ENCODE results near the gene ADCK1. TPM values are rescaled to one million over a fixed set of nuclear protein-coding genes. Genes with fewer than 3 reads are reported as not detected.
"Not testable (repeated sequence)": the region's sequence is repeated elsewhere in the genome, so short reads cannot be mapped to it uniquely, and the experiment has no call there.

Gene ADCK1
- total RNA-seq, 4 donors from 2014 or later = 3.5 to 11.0 (median 5.5) TPM

DNA sequence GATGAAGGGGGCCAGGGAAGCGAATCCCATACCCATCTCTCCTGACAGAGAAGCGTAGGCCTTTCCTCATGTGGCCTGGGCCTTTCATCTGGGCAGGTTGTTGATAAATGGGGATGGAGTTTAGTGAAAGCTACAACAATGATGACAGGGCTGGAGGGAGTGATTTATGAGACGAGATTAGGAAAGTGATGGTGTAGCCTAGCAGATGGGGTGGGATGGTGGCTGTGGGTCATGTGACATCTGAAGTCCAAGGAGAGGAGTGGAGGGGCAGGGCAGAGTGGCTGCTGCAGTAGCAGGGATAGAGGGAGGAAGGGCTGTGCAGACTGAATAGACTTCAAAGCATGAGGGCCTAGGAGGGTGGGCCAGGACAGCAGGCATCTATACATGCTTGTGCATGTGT lies 85.5 kb downstream of the ADCK1 start:
- Histone ChIP-seq H3K36me3 (peaks cover 0 to 8% of the 10 kb centered on the region in 2 donors), H3K27me3 (no peaks in the 10 kb centered on the region), H3K4me1 (no peaks in the 10 kb centered on the region), H3K9me3 (no peaks in the 10 kb centered on the region), H3K4me3 (no peak overlapping the region), H3K27ac (no peak overlapping the region)
- TF ChIP-seq CTCF (IDR thresholded peaks at IDR 0.05 in 4 of 5, conservative IDR thresholded peaks at IDR 0.05 in 1 of 5) (no peak), POLR2A (IDR thresholded peaks at IDR 0.05) (no peak)
- DNase-seq (no peak), ATAC-seq (no peak)
- in situ Hi-C loops (cut with MboI; ENCODE audit: low sequenced_read_pairs in 4 of 4) = no loop called here
- intact Hi-C loops (cut with DNase I; ENCODE audit: low total_unique reads) = no loop called here

GRCh38 chr14:77886010-77886409 lies 86.1 kb downstream of the ADCK1 start:
- ATAC-seq = no peak
- Histone ChIP-seq H3K27me3 (no peaks in the 10 kb centered on the region), H3K27ac (no peak overlapping the region), H3K36me3 (peaks cover 0 to 8% of the 10 kb centered on the region in 2 donors), H3K4me3 (no peak overlapping the region), H3K4me1 (no peaks in the 10 kb centered on the region), H3K9me3 (no peaks in the 10 kb centered on the region)
- TF ChIP-seq POLR2A (IDR thresholded peaks at IDR 0.05) (no peak), CTCF (IDR thresholded peaks at IDR 0.05 in 4 of 5, conservative IDR thresholded peaks at IDR 0.05 in 1 of 5) (no peak)
- in situ Hi-C loops (cut with MboI; ENCODE audit: low sequenced_read_pairs in 4 of 4) = no loop called here
- intact Hi-C loops (cut with DNase I; ENCODE audit: low total_unique reads) = no loop called here
- DNase-seq = no peak

GRCh38 chr14:77888903-77889302 lies 89.0 kb downstream of the ADCK1 start:
- H3K27me3 ChIP-seq; H3K27ac ChIP-seq; H3K9me3 ChIP-seq; DNase-seq; H3K4me3 ChIP-seq; H3K4me1 ChIP-seq; in situ Hi-C loops (cut with MboI; ENCODE audit: low sequenced_read_pairs in 4 of 4); H3K36me3 ChIP-seq; intact Hi-C loops (cut with DNase I; ENCODE audit: low total_unique reads); ATAC-seq: not testable (repeated sequence)

DNA sequence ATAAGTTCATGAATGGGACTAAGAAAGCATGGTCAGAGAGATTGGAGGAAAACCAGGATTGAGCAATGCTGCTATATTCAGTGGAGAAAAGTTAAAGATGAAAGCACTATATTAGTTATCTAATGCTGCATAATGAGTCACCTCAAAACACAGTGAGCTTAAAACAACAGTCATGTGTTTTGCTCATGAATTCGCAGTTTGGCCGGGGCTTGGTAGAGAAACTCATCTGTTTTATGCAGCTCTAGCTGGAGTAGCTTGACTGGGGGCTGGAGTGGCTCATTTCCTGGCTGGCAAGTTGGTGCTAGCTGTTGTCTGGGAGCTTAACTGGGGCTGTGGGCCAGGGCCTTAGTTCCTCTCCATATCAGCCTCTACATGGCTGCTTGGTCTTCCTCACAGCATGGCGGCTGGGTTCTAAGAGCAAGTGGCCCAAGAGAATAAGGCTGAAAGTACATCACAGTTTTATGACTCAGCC lies 90.1 kb downstream of the ADCK1 start:
- Histone ChIP-seq H3K9me3 (no peaks in the 10 kb centered on the region), H3K27me3 (no peaks in the 10 kb centered on the region), H3K27ac (no peak overlapping the region), H3K4me3 (no peak overlapping the region), H3K36me3 (peaks cover 0 to 8% of the 10 kb centered on the region in 2 donors), H3K4me1 (no peaks in the 10 kb centered on the region)
- TF ChIP-seq POLR2A (IDR thresholded peaks at IDR 0.05) (no peak), CTCF (IDR thresholded peaks at IDR 0.05 in 4 of 5, conservative IDR thresholded peaks at IDR 0.05 in 1 of 5) (no peak)
- intact Hi-C loops (cut with DNase I; ENCODE audit: low total_unique reads) = no loop called here
- in situ Hi-C loops (cut with MboI; ENCODE audit: low sequenced_read_pairs in 4 of 4) = no loop called here
- DNase-seq (no peak), ATAC-seq (no peak)

DNA sequence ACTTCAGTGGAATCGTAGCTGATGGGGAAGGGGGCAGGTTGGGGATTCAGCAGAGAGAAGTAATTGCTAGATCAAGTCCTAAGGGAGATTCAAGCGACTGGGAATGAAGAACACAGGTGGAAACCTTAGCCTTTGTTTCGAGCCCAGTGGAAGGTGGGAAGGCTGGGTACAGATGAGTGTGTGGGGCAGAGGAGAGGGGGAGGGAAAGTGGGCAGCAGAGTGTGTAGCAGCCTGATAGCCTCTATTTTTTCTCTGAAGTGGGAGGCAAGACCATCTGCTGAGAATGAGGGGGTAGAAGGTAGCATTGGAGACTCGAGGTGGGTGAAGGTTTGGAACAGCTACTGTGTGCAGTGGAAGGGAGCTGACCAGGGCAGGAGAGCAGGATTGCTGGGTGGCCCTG lies 91.0 kb downstream of the ADCK1 start:
- ATAC-seq (no peak), DNase-seq (no peak)
- no peaks in the 10 kb centered on the region for H3K27me3 ChIP-seq
- H3K27ac ChIP-seq = no peak overlapping the region
- H3K4me3 ChIP-seq = no peak overlapping the region
- H3K4me1 ChIP-seq = no peaks in the 10 kb centered on the region
- H3K9me3 ChIP-seq = no peaks in the 10 kb centered on the region
- intact Hi-C loops (cut with DNase I; ENCODE audit: low total_unique reads) (no loop called here), in situ Hi-C loops (cut with MboI; ENCODE audit: low sequenced_read_pairs in 4 of 4) (no loop called here)
- H3K36me3 ChIP-seq = peaks cover 0 to 8% of the 10 kb centered on the region in 2 donors
- no peak for TF ChIP-seq CTCF (IDR thresholded peaks at IDR 0.05 in 4 of 5, conservative IDR thresholded peaks at IDR 0.05 in 1 of 5)
